ENCODE results near the gene LEMD2. TPM values are rescaled to one million over a fixed set of nuclear protein-coding genes. Genes with fewer than 3 reads are reported as not detected.

The LEMD2 gene
- polyA plus RNA-seq, 1 of the 3 experiments (the other 2 are of a cell fraction), result 56.5 TPM

GRCh38 chr6:33721508-33721907 lies 67.4 kb downstream of the LEMD2 start:
- 43% methylated on average over 5 of the region's 5 CpGs for WGBS (ENCODE audit: low lambda C conversion rate)
- TF ChIP-seq IRF3 (IDR thresholded peaks at IDR 0.05; ENCODE audit: low read depth, low read length) (no peak), TEAD4 (IDR thresholded peaks at IDR 0.05; ENCODE audit: borderline replicate concordance, insufficient read depth) (no peak), RXRA (IDR thresholded peaks at IDR 0.05; ENCODE audit: borderline replicate concordance, low read depth) (no peak), SMC3 (IDR thresholded peaks at IDR 0.05; ENCODE audit: low read depth, low read length) (no peak), EP300 (IDR thresholded peaks at IDR 0.05; ENCODE audit: borderline replicate concordance in 1 of 2, low read depth in 1 of 2, low read length in 1 of 2) (no peak), CTCF (IDR thresholded peaks at IDR 0.05) (no peak), REST (IDR thresholded peaks at IDR 0.05; ENCODE audit: low read depth, low read length) (no peak), MEF2A (IDR thresholded peaks at IDR 0.05; ENCODE audit: borderline replicate concordance, low read depth) (no peak), EZH2phosphoT487 (IDR thresholded peaks at IDR 0.05; ENCODE audit: borderline replicate concordance, low read depth) (no peak), JUND (IDR thresholded peaks at IDR 0.05) (no peak), RCOR1 (IDR thresholded peaks at IDR 0.05; ENCODE audit: low read length) (no peak), YY1 (IDR thresholded peaks at IDR 0.05; ENCODE audit: low read depth) (no peak), NRF1 (IDR thresholded peaks at IDR 0.05; ENCODE audit: low read depth, low read length) (no peak), NFIC (IDR thresholded peaks at IDR 0.05; ENCODE audit: borderline replicate concordance) (no peak)
- TF ChIP-seq, protein P1, sequence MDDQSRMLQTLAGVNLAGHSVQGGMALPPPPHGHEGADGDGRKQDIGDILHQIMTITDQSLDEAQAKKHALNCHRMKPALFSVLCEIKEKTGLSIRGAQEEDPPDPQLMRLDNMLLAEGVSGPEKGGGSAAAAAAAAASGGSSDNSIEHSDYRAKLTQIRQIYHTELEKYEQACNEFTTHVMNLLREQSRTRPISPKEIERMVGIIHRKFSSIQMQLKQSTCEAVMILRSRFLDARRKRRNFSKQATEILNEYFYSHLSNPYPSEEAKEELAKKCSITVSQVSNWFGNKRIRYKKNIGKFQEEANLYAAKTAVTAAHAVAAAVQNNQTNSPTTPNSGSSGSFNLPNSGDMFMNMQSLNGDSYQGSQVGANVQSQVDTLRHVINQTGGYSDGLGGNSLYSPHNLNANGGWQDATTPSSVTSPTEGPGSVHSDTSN (IDR thresholded peaks at IDR 0.05), result no peak
- TF ChIP-seq, protein P2, sequence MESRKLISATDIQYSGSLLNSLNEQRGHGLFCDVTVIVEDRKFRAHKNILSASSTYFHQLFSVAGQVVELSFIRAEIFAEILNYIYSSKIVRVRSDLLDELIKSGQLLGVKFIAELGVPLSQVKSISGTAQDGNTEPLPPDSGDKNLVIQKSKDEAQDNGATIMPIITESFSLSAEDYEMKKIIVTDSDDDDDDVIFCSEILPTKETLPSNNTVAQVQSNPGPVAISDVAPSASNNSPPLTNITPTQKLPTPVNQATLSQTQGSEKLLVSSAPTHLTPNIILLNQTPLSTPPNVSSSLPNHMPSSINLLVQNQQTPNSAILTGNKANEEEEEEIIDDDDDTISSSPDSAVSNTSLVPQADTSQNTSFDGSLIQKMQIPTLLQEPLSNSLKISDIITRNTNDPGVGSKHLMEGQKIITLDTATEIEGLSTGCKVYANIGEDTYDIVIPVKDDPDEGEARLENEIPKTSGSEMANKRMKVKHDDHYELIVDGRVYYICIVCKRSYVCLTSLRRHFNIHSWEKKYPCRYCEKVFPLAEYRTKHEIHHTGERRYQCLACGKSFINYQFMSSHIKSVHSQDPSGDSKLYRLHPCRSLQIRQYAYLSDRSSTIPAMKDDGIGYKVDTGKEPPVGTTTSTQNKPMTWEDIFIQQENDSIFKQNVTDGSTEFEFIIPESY (IDR thresholded peaks at IDR 0.05; ENCODE audit: borderline replicate concordance, low read depth), result no peak
- no peak for DNase-seq
- no peak overlapping the region for H3K9ac ChIP-seq
- H3K4me1 ChIP-seq (ENCODE audit: control insufficient read depth in 1 of 2, insufficient read depth in 2 of 2, low read depth in 1 of 2, low read length in 1 of 2), result no peaks in the 10 kb centered on the region
- no peaks in the 10 kb centered on the region for H4K20me1 ChIP-seq (ENCODE audit: insufficient read depth)
- no peak overlapping the region for H3K27ac ChIP-seq (ENCODE audit: low read depth in 2 of 2, low read length in 1 of 2)
- POLR2A ChIA-PET, result interaction anchor here (1.1 kb wide), 1 partner anchor 10 kb away, joined by 3 read pairs; the partner anchor contains the start of gene UQCC2
- peaks cover 55% of the 10 kb centered on the region for H3K27me3 ChIP-seq (ENCODE audit: insufficient read depth)
- H3K4me2 ChIP-seq, result no peak overlapping the region
- no peaks in the 10 kb centered on the region for H3F3A ChIP-seq (replicated peaks; ENCODE audit: insufficient read depth)
- H3K4me3 ChIP-seq (ENCODE audit: low read depth in 2 of 2, low read length in 1 of 2), result no peak overlapping the region
- no peaks in the 10 kb centered on the region for H3K9me3 ChIP-seq
- no peaks in the 10 kb centered on the region for H3K36me3 ChIP-seq (replicated peaks in 1 of 2; ENCODE audit: control insufficient read depth in 1 of 2, insufficient read depth in 2 of 2, low read length in 1 of 2)
- no peak overlapping the region for H2AFZ ChIP-seq (ENCODE audit: low read depth)
- no peaks in the 10 kb centered on the region for H3K79me2 ChIP-seq (ENCODE audit: insufficient read depth)
- H3K9me2 ChIP-seq, result no peaks in the 10 kb centered on the region
- CTCF ChIA-PET, result interaction anchor here (1.0 to 3.4 kb wide), 4 partner anchors 10 to 136 kb away, joined by 3 to 21 read pairs (median 10); partner anchors contain the start of gene UQCC2
